Thoracic aorta (tissue), 2 donors: ENCODE results near the gene ADRA2C. TPM values are rescaled to one million over a fixed set of nuclear protein-coding genes. Genes with fewer than 3 reads are reported as not detected.

Experiments used
- ATAC-seq: fragments of 150-250 bp; one replicate; pipeline ENCODE4 v1.8.0; 2017; ENCODE audit warnings: low read depth; ENCODE audit not compliant: insufficient number of reproducible peaks, low FRiP score
- DNase-seq: peaks from one replicate; pipeline ENCODE4 v3.0.0-alpha.2; 2020; ENCODE audit warnings: low spot score
- H3K27ac ChIP-seq, 2 donors: fragments of 200-600 bp; sonication (generic); 1 replicate in 1 of 2; 2 replicates in 1 of 2; pipeline ENCODE4 v1.5.1; 2016; ENCODE audit warnings: mild to moderate bottlenecking in 2 of 2, moderate library complexity in 2 of 2
- H3K27me3 ChIP-seq: fragments of 200-600 bp; sonication (generic); replicated peaks from 2 replicates; pipeline ENCODE4 v1.6.0; 2016; ENCODE audit warnings: mild to moderate bottlenecking; ENCODE audit not compliant: insufficient read depth
- H3K36me3 ChIP-seq: fragments of 200-600 bp; sonication (generic); one replicate; pipeline ENCODE4 v1.5.1; 2016
- H3K4me1 ChIP-seq, 2 donors: fragments of 200-600 bp; sonication (generic); 1 replicate in 1 of 2; 2 replicates in 1 of 2; pipeline versions ENCODE4 v1.5.1 to v1.6.0; 2016; ENCODE audit warnings: low read depth in 2 of 2, mild to moderate bottlenecking in 1 of 2; ENCODE audit not compliant: control insufficient read depth in 1 of 2
- H3K4me3 ChIP-seq: fragments of 200-600 bp; sonication (generic); 2 replicates; pipeline ENCODE4 v1.5.1; 2016; ENCODE audit warnings: mild to moderate bottlenecking
- H3K9me3 ChIP-seq: fragments of 200-600 bp; sonication (generic); 2 replicates; pipeline ENCODE4 v1.5.1; 2016
- total RNA-seq, 2 donors: library from RNA; depleted of rRNA; stranded (reverse); fragments of >200 nt; gene quantifications; one replicate each; pipeline versions ENCODE4 v1.1.0 to v1.2.3, GENCODE V29; 2016
- TF ChIP-seq, protein P1 (sequence below): fragments of 200-600 bp; sonication (generic); IDR thresholded peaks from one replicate; pipeline ENCODE4 v1.5.1; 2019; ENCODE audit warnings: antibody characterized with exemption

ADRA2C gene
- 100 to 1,000 TPM; 105 to 232 TPM for total RNA-seq

DNA sequence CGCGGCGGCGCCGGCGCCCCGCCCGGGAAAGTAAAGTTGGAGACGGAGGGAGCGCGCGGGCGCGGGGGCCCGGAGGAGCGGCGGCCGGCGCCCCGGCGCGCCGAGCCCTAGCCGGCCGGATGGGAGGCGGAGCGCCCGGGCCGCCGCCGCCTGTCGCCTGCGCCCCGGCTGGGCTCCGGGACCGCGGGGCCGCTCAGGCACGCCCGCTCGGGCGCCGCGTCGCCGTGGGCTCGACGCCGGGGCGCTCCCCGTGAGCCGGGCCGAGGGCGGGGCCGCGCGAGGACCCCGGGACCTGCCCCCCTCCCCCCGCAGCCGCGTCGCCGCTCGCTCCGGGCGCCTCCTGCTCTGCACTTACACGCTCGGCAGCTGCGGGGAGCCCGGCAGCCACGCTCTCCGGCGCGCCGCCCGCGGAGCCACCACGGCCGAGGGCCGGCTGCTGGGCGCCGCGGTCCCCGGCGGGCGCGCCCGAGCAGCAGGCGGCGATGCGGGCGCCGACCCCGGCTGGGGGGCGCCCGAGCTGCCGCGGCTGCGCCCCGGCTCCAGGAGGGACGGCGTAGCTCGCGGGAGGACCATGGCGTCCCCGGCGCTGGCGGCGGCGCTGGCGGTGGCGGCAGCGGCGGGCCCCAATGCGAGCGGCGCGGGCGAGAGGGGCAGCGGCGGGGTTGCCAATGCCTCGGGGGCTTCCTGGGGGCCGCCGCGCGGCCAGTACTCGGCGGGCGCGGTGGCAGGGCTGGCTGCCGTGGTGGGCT is at the start of gene ADRA2C:
ADRA2C (plus strand) TSS at position 350 of the 749 bp plus-strand sequence; CDS start at position 572, 222 bp downstream.
- no peaks in the 10 kb centered on the region for H3K9me3 ChIP-seq
- no peaks in the 10 kb centered on the region for H3K27me3 ChIP-seq
- TF ChIP-seq, protein P1, sequence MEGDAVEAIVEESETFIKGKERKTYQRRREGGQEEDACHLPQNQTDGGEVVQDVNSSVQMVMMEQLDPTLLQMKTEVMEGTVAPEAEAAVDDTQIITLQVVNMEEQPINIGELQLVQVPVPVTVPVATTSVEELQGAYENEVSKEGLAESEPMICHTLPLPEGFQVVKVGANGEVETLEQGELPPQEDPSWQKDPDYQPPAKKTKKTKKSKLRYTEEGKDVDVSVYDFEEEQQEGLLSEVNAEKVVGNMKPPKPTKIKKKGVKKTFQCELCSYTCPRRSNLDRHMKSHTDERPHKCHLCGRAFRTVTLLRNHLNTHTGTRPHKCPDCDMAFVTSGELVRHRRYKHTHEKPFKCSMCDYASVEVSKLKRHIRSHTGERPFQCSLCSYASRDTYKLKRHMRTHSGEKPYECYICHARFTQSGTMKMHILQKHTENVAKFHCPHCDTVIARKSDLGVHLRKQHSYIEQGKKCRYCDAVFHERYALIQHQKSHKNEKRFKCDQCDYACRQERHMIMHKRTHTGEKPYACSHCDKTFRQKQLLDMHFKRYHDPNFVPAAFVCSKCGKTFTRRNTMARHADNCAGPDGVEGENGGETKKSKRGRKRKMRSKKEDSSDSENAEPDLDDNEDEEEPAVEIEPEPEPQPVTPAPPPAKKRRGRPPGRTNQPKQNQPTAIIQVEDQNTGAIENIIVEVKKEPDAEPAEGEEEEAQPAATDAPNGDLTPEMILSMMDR = no peak
- peak within 1 kb of the TSS; percentile 77 for H3K4me3 ChIP-seq
- H3K27ac ChIP-seq = peak within 1 kb of the TSS; percentile 94 to 95
- ATAC-seq (no peak), DNase-seq (no peak)
- H3K36me3 ChIP-seq = no peaks in the 10 kb centered on the region
- peaks cover 19 to 74% of the 10 kb centered on the region in 2 donors for H3K4me1 ChIP-seq

DNA sequence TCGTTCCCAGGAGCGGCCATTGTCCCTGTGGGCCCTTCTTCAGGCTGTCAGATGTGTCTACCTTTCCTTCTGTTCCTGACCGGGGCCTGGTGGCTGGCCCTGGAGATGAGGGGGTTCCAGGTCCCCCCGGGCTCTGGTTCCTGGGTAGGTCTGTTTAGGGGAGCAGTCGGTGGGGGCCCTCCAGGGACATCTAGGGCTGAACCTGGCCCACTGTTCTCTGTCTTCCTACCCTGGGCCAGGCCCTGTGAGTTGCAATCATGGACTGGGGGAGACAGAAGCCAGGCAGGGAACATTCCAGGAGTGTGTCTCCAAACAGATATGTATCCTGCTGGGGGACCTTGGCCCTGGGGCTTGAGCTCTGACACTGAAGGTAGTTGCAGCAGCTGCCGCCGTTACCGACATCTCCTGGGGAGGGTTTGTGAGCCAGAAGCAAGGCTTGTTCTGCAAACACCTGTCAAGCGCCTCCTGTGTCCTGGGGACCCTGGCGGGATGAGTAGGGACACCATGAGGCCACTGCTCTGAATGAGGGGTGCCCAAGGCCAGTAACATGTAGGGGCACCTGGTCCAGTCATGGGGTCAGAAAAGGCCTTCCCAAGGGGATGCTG is 49.5 kb upstream of the ADRA2C start:
- TF ChIP-seq, protein P1 = no peak
- Histone ChIP-seq H3K27ac (no peak overlapping the region), H3K36me3 (no peaks in the 10 kb centered on the region), H3K4me3 (no peak overlapping the region), H3K9me3 (peaks cover 3% of the 10 kb centered on the region), H3K4me1 (peaks cover 7 to 15% of the 10 kb centered on the region in 2 donors), H3K27me3 (no peaks in the 10 kb centered on the region)
- no peak for ATAC-seq
- no peak for DNase-seq

DNA sequence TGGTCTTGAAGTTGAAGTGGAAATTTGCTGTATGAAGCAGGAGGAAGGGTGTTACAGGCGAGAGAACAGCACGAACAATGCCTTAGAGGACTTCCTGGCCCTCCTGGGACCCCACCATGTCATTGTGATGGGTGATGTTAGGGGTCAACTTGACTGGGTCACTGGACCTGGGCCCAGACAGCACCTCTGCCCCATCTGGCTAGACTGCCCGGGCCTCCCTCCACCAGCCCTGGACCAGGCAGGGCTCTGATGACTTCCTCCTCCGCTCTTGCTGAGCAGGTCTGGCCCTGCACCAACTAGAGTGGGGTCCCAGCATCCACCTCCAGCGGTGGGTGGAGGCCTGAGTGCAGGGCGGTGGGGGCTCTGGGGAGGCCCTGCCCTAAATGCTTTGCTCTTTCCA is 48.9 kb upstream of the ADRA2C start:
- Histone ChIP-seq H3K27me3 (no peaks in the 10 kb centered on the region), H3K4me3 (no peak overlapping the region), H3K4me1 (peaks cover 10 to 18% of the 10 kb centered on the region in 2 donors), H3K9me3 (peaks cover 3% of the 10 kb centered on the region), H3K36me3 (no peaks in the 10 kb centered on the region), H3K27ac (no peak overlapping the region)
- no peak for DNase-seq
- ATAC-seq = no peak
- TF ChIP-seq, protein P1 = no peak

DNA sequence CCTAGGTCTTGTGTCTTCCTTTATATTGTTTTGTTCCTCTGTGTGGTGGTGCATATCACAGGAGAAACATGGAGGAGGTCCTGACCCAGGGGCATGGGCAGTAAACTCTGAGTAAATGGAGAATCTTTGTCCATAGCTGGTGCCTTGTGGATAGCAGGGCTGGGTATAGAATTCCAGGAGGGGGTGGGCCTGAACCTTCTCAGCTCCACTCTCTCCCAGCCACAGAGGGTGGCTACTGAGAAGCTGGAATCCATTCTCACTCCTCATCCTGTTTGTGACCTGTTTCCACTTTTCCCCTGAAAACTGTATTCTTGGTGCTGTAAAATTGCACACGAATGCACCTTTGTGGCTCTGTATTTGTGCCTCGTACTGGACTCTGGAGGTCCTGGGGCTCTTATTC is 47.7 kb upstream of the ADRA2C start:
- Histone ChIP-seq H3K9me3 (peaks cover 3% of the 10 kb centered on the region), H3K27me3 (no peaks in the 10 kb centered on the region), H3K27ac (no peak overlapping the region), H3K36me3 (no peaks in the 10 kb centered on the region), H3K4me1 (peaks cover 20 to 30% of the 10 kb centered on the region in 2 donors), H3K4me3 (no peak overlapping the region)
- TF ChIP-seq, protein P1 = no peak
- DNase-seq (no peak), ATAC-seq (no peak)

DNA sequence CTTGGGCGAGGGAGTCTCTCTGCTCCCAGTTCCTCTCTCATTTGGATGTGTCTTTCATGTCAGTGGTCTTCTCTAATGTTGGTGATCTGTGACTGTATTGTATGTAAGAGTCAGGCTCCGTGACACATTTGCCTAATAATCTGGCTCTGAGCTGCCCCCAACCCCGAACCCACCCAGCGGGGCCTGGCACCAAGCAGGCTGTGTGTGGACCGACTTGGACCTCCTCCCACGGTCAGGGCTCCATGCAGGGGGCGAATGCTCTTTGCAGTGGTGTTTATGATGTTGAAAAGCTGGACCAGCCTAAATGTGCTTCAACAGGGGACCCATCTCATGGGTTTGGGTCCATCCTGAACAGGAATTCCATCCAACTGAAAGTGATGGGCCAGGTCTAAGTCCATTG is 47.0 kb upstream of the ADRA2C start:
- ATAC-seq (no peak), DNase-seq (no peak)

More for the DNA sequence above, 47.0 kb upstream of the ADRA2C start:
- Histone ChIP-seq H3K4me3 (no peak overlapping the region), H3K27ac (no peak overlapping the region), H3K36me3 (no peaks in the 10 kb centered on the region), H3K27me3 (no peaks in the 10 kb centered on the region), H3K4me1 (peaks cover 23 to 37% of the 10 kb centered on the region in 2 donors), H3K9me3 (peaks cover 3% of the 10 kb centered on the region)
- TF ChIP-seq, protein P1 = no peak
